Calu3 (cell line): Measurements from ENCODE around the gene MOB1A. TPM values are rescaled to one million over a fixed set of nuclear protein-coding genes. Genes with fewer than 3 reads are reported as not detected.

Source experiments
- BruUV-seq: library from RNA; stranded (reverse); fragments of 400-500 nt; replicated peaks from 2 replicates; lab custom pipeline; 2021; lab: Mats Ljungman, UMichigan
- CTCF ChIA-PET: fragments of 300-600 bp; sonication (Branson Sonifier 250); formaldehyde crosslinking; loops from one replicate; lab custom pipeline; 2022; ENCODE audit warnings: antibody characterized with exemption; lab: Charles Lee
- DNase-seq: peaks from one replicate; pipeline ENCODE4 v3.0.0; 2022
- H3K27ac Mint-ChIP-seq: one replicate; pipeline ENCODE4 v1.8.0; 2022; ENCODE audit warnings: mixed read lengths; ENCODE audit not compliant: unreplicated experiment
- H3K27me3 Mint-ChIP-seq: one replicate; pipeline ENCODE4 v1.8.0; 2022; ENCODE audit warnings: mixed read lengths; ENCODE audit not compliant: unreplicated experiment
- H3K36me3 Mint-ChIP-seq: one replicate; pipeline ENCODE4 v1.8.0; 2022; ENCODE audit warnings: mild to moderate bottlenecking, moderate library complexity, mixed read lengths; ENCODE audit not compliant: insufficient read depth, unreplicated experiment
- H3K4me1 Mint-ChIP-seq: one replicate; pipeline ENCODE4 v1.8.0; 2022; ENCODE audit warnings: mild to moderate bottlenecking, low read depth, mixed read lengths; ENCODE audit not compliant: unreplicated experiment
- H3K4me3 Mint-ChIP-seq: one replicate; pipeline ENCODE4 v1.8.0; 2022; ENCODE audit warnings: mild to moderate bottlenecking, low read depth, moderate library complexity, mixed read lengths; ENCODE audit not compliant: unreplicated experiment
- H3K9me3 Mint-ChIP-seq: one replicate; pipeline ENCODE4 v1.8.0; 2022; ENCODE audit warnings: low read depth, mixed read lengths; ENCODE audit not compliant: unreplicated experiment
- CTCF ChIP-seq: fragments of 200-600 bp; IDR thresholded peaks from one replicate; pipeline ENCODE4 v1.8.0; 2022; ENCODE audit warnings: antibody characterized with exemption; ENCODE audit not compliant: unreplicated experiment
- intact Hi-C: fragments of 100-400 bp; cut with micrococcal nuclease; formaldehyde crosslinking; loops from one replicate; pipeline ENCODE4 v1.10.0; 2022; ENCODE audit not compliant: unreplicated experiment
- total RNA-seq: library from RNA; stranded (reverse); gene quantifications from 2 replicates; pipeline ENCODE4 v1.2.3, GENCODE V29; 2022

Gene MOB1A
- total RNA-seq, 1 experiment from 2014 or later, result 119 TPM

- no peaks in the 10 kb centered on the region for H3K27me3 Mint-ChIP-seq
- no peaks in the 10 kb centered on the region for H3K4me1 Mint-ChIP-seq
- CTCF ChIA-PET, result no interaction called here
- no peaks in the 10 kb centered on the region for H3K9me3 Mint-ChIP-seq
- H3K27ac Mint-ChIP-seq, result no peak overlapping the region
- no peak overlapping the region for H3K4me3 Mint-ChIP-seq
- no peak for DNase-seq
- TF ChIP-seq CTCF, result no peak
- peaks cover 5% of the 10 kb centered on the region for H3K36me3 Mint-ChIP-seq
- no TSS peak for BruUV-seq
- intact Hi-C loops, result no loop called here
These were observed 71.6 kb downstream of the MOB1A start for GRCh38 chr2:74107071-74107470.

- no peak overlapping the region for H3K4me3 Mint-ChIP-seq
- H3K27ac Mint-ChIP-seq, result no peak overlapping the region
- TF ChIP-seq CTCF, result no peak
- H3K36me3 Mint-ChIP-seq, result peaks cover 18% of the 10 kb centered on the region
- no peak for DNase-seq
- no peaks in the 10 kb centered on the region for H3K27me3 Mint-ChIP-seq
- CTCF ChIA-PET, result no interaction called here
- H3K4me1 Mint-ChIP-seq, result no peaks in the 10 kb centered on the region
- no peaks in the 10 kb centered on the region for H3K9me3 Mint-ChIP-seq
- BruUV-seq, result no TSS peak
- intact Hi-C loops, result no loop called here
These were observed 73.3 kb downstream of the MOB1A start for GRCh38 chr2:74105413-74105812.

- CTCF ChIA-PET, result no interaction called here
- intact Hi-C loops, result no loop called here
- H3K36me3 Mint-ChIP-seq, result peaks cover 20% of the 10 kb centered on the region
- no peak for DNase-seq
- TF ChIP-seq CTCF, result no peak
- no peak overlapping the region for H3K4me3 Mint-ChIP-seq
- H3K27ac Mint-ChIP-seq, result no peak overlapping the region
- BruUV-seq, result no TSS peak
- H3K9me3 Mint-ChIP-seq, result no peaks in the 10 kb centered on the region
- H3K4me1 Mint-ChIP-seq, result no peaks in the 10 kb centered on the region
- no peaks in the 10 kb centered on the region for H3K27me3 Mint-ChIP-seq
These were observed 73.8 kb downstream of the MOB1A start for GRCh38 chr2:74104839-74105238.

- BruUV-seq, result no TSS peak
- intact Hi-C loops, result no loop called here
- H3K4me3 Mint-ChIP-seq, result no peak overlapping the region
- peaks cover 20% of the 10 kb centered on the region for H3K36me3 Mint-ChIP-seq
- H3K9me3 Mint-ChIP-seq, result no peaks in the 10 kb centered on the region
- no peaks in the 10 kb centered on the region for H3K27me3 Mint-ChIP-seq
- no peak for DNase-seq
- H3K4me1 Mint-ChIP-seq, result no peaks in the 10 kb centered on the region
- CTCF ChIA-PET, result no interaction called here
- no peak overlapping the region for H3K27ac Mint-ChIP-seq
- TF ChIP-seq CTCF, result no peak
These were observed 74.9 kb downstream of the MOB1A start for GRCh38 chr2:74103763-74104162.

Other genes starting within 250 kb of the MOB1A start
- 23.3 and 24.4 TPM in 2 replicates for gene TET3, start 194.0 kb downstream of the MOB1A start, total RNA-seq
- gene BOLA3, start 31.0 kb downstream of the MOB1A start, total RNA-seq, result 45.8 and 54.9 TPM in 2 replicates
- 177 and 205 TPM in 2 replicates for gene MTHFD2, start 19.7 kb upstream of the MOB1A start, total RNA-seq
- 5.8 and 7.0 TPM in 2 replicates for gene SLC4A5, start 164.5 kb upstream of the MOB1A start, total RNA-seq
- gene DCTN1, start 201.4 kb upstream of the MOB1A start, total RNA-seq, result 113 and 129 TPM in 2 replicates
- gene C2orf81, start 242.7 kb upstream of the MOB1A start, total RNA-seq, result 4.0 and 5.7 TPM in 2 replicates
- 30.5 and 32.3 TPM in 2 replicates for gene WDR54, start 242.9 kb upstream of the MOB1A start, total RNA-seq